Tibial nerve (tissue), 4 donors: ENCODE data around the gene WFDC12.

Experiments used
- CTCF ChIP-seq, 5 experiments: fragments of 200-600 bp in 3 of 5; fragments of 450-650 bp in 2 of 5; sonication (generic) in 3 of 5; IDR thresholded peaks; one replicate each; pipeline ENCODE4 v1.5.1; 2016 to 2019; ENCODE audit warnings: antibody characterized with exemption in 5 of 5, mild to moderate bottlenecking in 3 of 5, moderate library complexity in 2 of 5
- EP300 ChIP-seq, 2 donors: sonication (generic); formaldehyde crosslinking; IDR thresholded peaks; one replicate each; pipeline ENCODE4 v1.6.1; 2017; ENCODE audit warnings: antibody characterized with exemption in 2 of 2, mild to moderate bottlenecking in 1 of 2

DNA sequence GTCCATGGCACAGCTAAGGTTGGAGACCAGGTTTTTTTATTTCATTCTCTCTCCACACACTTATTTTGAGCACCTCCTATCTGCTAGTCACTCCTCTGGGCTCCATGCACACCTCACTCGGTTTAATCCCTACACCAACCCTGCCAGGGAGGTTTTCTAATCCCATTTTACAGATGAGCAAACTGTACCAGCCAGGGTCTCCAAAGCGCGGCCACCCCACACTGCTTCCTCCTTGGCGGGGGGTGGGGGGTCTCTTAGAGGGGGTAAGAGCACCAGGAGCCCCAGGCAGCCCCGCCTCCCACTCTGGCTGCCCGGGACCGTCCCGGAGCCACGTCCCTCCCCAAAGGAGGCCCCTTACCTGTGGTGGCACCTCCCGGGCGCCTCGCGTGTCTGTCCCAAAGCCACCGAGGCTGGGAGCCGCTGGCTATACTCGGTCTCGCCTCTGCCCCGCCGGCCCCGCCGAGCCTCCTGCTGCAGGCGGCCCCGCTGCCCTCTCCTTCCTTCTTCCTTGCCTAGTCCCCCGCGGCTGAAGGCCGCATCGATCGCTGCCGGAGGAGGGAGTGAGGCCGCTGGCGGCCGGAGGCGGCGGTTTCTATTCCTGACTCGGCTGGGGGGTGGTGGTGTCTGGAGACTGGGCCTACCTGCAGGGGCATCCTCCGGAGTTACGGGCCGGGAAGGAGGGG lies 23.6 kb downstream of the WFDC12 start, which contains the start of gene KCNS1:
- no peak for TF ChIP-seq CTCF (IDR thresholded peaks at IDR 0.05)
- TF ChIP-seq EP300 (IDR thresholded peaks at IDR 0.05), result no peak
